GM23338 (cell line): ENCODE measurements around the gene SLC8B1.

Source experiments
- CREB1 ChIP-seq: fragments of 250-450 bp; sonication (Bioruptor Pico); IDR thresholded peaks from 2 replicates; pipeline ENCODE4 v1.5.0; 2020; ENCODE audit warnings: low read depth, mild to moderate bottlenecking, moderate library complexity
- CTCF ChIP-seq, 2 experiments: fragments of 200-600 bp in 1 of 2; sonication (generic) in 1 of 2; conservative IDR thresholded peaks; 2 replicates each; pipeline versions ENCODE4 v1.5.1 to v1.6.1; 2016 to 2017; ENCODE audit warnings: antibody characterized with exemption in 2 of 2, low read depth in 2 of 2, mild to moderate bottlenecking in 2 of 2, moderate library complexity in 1 of 2
- ETS1 ChIP-seq: IDR thresholded peaks from 2 replicates; pipeline ENCODE4 v1.6.1; 2016; ENCODE audit warnings: antibody characterized with exemption
- EZH2 ChIP-seq: fragments of 200-600 bp; sonication (generic); IDR thresholded peaks from one replicate; pipeline ENCODE4 v1.8.0; 2017; ENCODE audit warnings: antibody characterized with exemption, mild to moderate bottlenecking, low read depth; ENCODE audit not compliant: unreplicated experiment
- EZH2phosphoT487 ChIP-seq: fragments of 200-600 bp; sonication (generic); IDR thresholded peaks from one replicate; pipeline ENCODE4 v1.8.1; 2018; ENCODE audit warnings: antibody characterized with exemption; ENCODE audit not compliant: unreplicated experiment
- JUNB ChIP-seq: IDR thresholded peaks from one replicate; pipeline ENCODE4 v1.6.1; 2016; ENCODE audit warnings: antibody characterized with exemption; ENCODE audit not compliant: unreplicated experiment
- NANOG ChIP-seq: IDR thresholded peaks from 2 replicates; pipeline ENCODE4 v1.6.1; 2016; ENCODE audit warnings: antibody characterized with exemption, borderline replicate concordance
- POLR2AphosphoS5 ChIP-seq: IDR thresholded peaks from 2 replicates; pipeline ENCODE4 v1.6.1; 2016; ENCODE audit warnings: antibody characterized with exemption, low read depth
- REST ChIP-seq: IDR thresholded peaks from one replicate; pipeline ENCODE4 v1.6.1; 2018; ENCODE audit warnings: antibody characterized with exemption; ENCODE audit not compliant: unreplicated experiment
- STAT1 ChIP-seq: IDR thresholded peaks from one replicate; pipeline ENCODE4 v1.6.1; 2016; ENCODE audit warnings: antibody characterized with exemption; ENCODE audit not compliant: unreplicated experiment
- ZNF114 ChIP-seq: fragments of 250-450 bp; sonication (Bioruptor Pico); IDR thresholded peaks from 2 replicates; pipeline ENCODE4 v1.5.0; 2020; ENCODE audit warnings: mild to moderate bottlenecking, moderate library complexity
- ZNF331 ChIP-seq: fragments of 250-450 bp; sonication (Bioruptor Pico); IDR thresholded peaks from 2 replicates; pipeline ENCODE4 v1.5.0; 2020; ENCODE audit warnings: low read depth, mild to moderate bottlenecking, moderate library complexity

GRCh38 chr12:113318900-113319628, 15.8 kb downstream of the SLC8B1 start:
- no peak for TF ChIP-seq CTCF (conservative IDR thresholded peaks at IDR 0.05; ENCODE audit: low read depth in 2 of 2)
- no peak for TF ChIP-seq POLR2AphosphoS5
- no peak for TF ChIP-seq REST
- no peak for TF ChIP-seq EZH2
- no peak for TF ChIP-seq ETS1
- no peak for TF ChIP-seq CREB1 (CRISPR knock-in tag)
- no peak for TF ChIP-seq EZH2phosphoT487
- no peak for TF ChIP-seq JUNB
- no peak for TF ChIP-seq ZNF114 (CRISPR knock-in tag)
- no peak for TF ChIP-seq STAT1
- TF ChIP-seq ZNF331 (CRISPR knock-in tag), result no peak
- TF ChIP-seq NANOG, result no peak
